Fibroblast of lung (primary cell): ENCODE data around the gene CPXM1.

ENCODE experiments used
- EZH2 ChIP-seq: IDR thresholded peaks from 2 replicates; pipeline ENCODE4 v1.5.1; 2012; ENCODE audit warnings: low read length, control low read depth, mild to moderate bottlenecking; ENCODE audit errors: missing control alignments
- TF ChIP-seq, protein P1 (sequence below), 2 donors: IDR thresholded peaks in 1 of 2; conservative IDR thresholded peaks in 1 of 2; 1 replicate in 1 of 2; 2 replicates in 1 of 2; pipeline ENCODE4 v1.5.1; 2011 to 2012; ENCODE audit warnings: low read length in 2 of 2, control low read depth in 1 of 2, inconsistent platforms in 1 of 2, low read depth in 1 of 2, mild to moderate bottlenecking in 1 of 2

DNA sequence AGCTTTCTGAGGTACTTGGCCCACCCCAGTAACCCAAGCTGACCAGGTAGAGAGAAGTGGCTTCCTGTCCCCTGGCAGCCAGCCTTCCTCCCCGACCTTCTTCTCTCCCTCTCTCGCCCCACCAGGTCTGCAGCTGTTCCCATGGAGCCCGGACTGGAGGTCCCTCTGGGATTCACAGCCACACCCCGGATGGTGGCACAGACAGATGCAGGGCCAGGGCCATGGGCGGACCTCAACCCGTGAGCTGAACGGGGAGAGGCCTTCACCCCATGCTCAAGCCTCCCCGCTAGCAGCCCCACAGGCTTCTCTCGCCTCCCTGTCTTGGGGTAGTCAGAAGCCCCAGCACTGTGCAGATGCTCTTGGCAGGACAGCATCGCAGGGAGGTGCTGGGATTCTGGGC, 41.3 kb downstream of the CPXM1 start:
- TF ChIP-seq, protein P1, sequence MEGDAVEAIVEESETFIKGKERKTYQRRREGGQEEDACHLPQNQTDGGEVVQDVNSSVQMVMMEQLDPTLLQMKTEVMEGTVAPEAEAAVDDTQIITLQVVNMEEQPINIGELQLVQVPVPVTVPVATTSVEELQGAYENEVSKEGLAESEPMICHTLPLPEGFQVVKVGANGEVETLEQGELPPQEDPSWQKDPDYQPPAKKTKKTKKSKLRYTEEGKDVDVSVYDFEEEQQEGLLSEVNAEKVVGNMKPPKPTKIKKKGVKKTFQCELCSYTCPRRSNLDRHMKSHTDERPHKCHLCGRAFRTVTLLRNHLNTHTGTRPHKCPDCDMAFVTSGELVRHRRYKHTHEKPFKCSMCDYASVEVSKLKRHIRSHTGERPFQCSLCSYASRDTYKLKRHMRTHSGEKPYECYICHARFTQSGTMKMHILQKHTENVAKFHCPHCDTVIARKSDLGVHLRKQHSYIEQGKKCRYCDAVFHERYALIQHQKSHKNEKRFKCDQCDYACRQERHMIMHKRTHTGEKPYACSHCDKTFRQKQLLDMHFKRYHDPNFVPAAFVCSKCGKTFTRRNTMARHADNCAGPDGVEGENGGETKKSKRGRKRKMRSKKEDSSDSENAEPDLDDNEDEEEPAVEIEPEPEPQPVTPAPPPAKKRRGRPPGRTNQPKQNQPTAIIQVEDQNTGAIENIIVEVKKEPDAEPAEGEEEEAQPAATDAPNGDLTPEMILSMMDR (conservative IDR thresholded peaks at IDR 0.05 in 1 of 2, IDR thresholded peaks at IDR 0.05 in 1 of 2; ENCODE audit: low read depth in 1 of 2, low read length in 2 of 2), result no peak
- no peak for TF ChIP-seq EZH2
